SK-N-SH (cell line): Measurements from ENCODE around the gene KCNN2. TPM values are rescaled to one million over a fixed set of nuclear protein-coding genes. Genes with fewer than 3 reads are reported as not detected.

Experiments used
- CTCF ChIA-PET: fragments of 300-600, 350-600 bp; formaldehyde crosslinking; extraction: SDS; loops from one replicate; lab custom pipeline; 2021; lab: Yijun Ruan, JAX
- POLR2A ChIA-PET: fragments of 350-600 bp; sonication (Branson Sonifier 250); formaldehyde crosslinking; extraction: SDS; loops from one replicate; lab custom pipeline; 2020; ENCODE audit warnings: antibody characterized with exemption, inconsistent platforms; lab: Yijun Ruan, JAX
- DNase-seq: peaks from one replicate; pipeline ENCODE4 v3.0.0; 2012
- H2AFZ ChIP-seq: fragments of 200-600 bp; sonication (generic); 2 replicates; pipeline ENCODE4 v1.8.1; 2016; ENCODE audit warnings: antibody characterized with exemption, mild to moderate bottlenecking, low read depth
- H3F3A ChIP-seq: fragments of 200-600 bp; sonication (generic); replicated peaks from 2 replicates; pipeline ENCODE3; 2016; ENCODE audit warnings: antibody characterized with exemption, mild to moderate bottlenecking; ENCODE audit not compliant: insufficient read depth
- H3K27ac ChIP-seq, 2 experiments: fragments of 200-500 bp in 1 of 2; fragments of 200-600 bp in 1 of 2; sonication (Bioruptor generic) in 1 of 2; sonication (generic), shearing (Covaris generic) in 1 of 2; 2 replicates each; pipeline versions ENCODE4 v1.5.1 to v1.6.1; 2014 to 2016; ENCODE audit warnings: low read depth in 2 of 2, inconsistent platforms in 1 of 2, low read length in 1 of 2, mild to moderate bottlenecking in 1 of 2, mixed read lengths in 1 of 2
- H3K27me3 ChIP-seq: fragments of 200-600 bp; sonication (generic), shearing (Covaris generic); 2 replicates; pipeline ENCODE4 v1.6.1; 2016; ENCODE audit warnings: mixed run types; ENCODE audit not compliant: insufficient read depth
- H3K36me3 ChIP-seq, 2 experiments: fragments of 200-500 bp in 1 of 2; fragments of 200-600 bp in 1 of 2; sonication (Bioruptor generic) in 1 of 2; sonication (generic) in 1 of 2; replicated peaks in 1 of 2; 2 replicates each; pipeline versions ENCODE3 to v1.5.1; 2014 to 2016; ENCODE audit warnings: low read length in 1 of 2, mild to moderate bottlenecking in 1 of 2; ENCODE audit not compliant: insufficient read depth in 2 of 2, control insufficient read depth in 1 of 2
- H3K4me1 ChIP-seq, 2 experiments: fragments of 200-500 bp in 1 of 2; fragments of 200-600 bp in 1 of 2; sonication (Bioruptor generic) in 1 of 2; sonication (generic), shearing (Covaris generic) in 1 of 2; 2 replicates each; pipeline versions ENCODE4 v1.5.1 to v1.6.1; 2014 to 2016; ENCODE audit warnings: low read depth in 1 of 2, low read length in 1 of 2, mixed run types in 1 of 2; ENCODE audit not compliant: insufficient read depth in 2 of 2, control insufficient read depth in 1 of 2
- H3K4me2 ChIP-seq: fragments of 200-600 bp; sonication (generic), shearing (Covaris generic); 2 replicates; pipeline ENCODE4 v1.6.1; 2017; ENCODE audit warnings: mixed run types
- H3K4me3 ChIP-seq, 2 experiments: fragments of 200-500 bp in 1 of 2; fragments of 200-600 bp in 1 of 2; sonication (Bioruptor generic) in 1 of 2; sonication (generic), shearing (Covaris generic) in 1 of 2; 2 replicates each; pipeline versions ENCODE4 v1.5.1 to v1.8.1; 2014 to 2016; ENCODE audit warnings: low read depth in 2 of 2, inconsistent platforms in 1 of 2, low read length in 1 of 2, mild to moderate bottlenecking in 1 of 2, mixed read lengths in 1 of 2, moderate library complexity in 1 of 2
- H3K79me2 ChIP-seq: fragments of 200-600 bp; sonication (generic); 2 replicates; pipeline ENCODE4 v1.8.1; 2017; ENCODE audit warnings: mild to moderate bottlenecking; ENCODE audit not compliant: insufficient read depth
- H3K9ac ChIP-seq: fragments of 200-600 bp; sonication (generic); 2 replicates; pipeline ENCODE4 v1.6.1; 2017; ENCODE audit warnings: mixed run types
- H3K9me2 ChIP-seq: fragments of 200-600 bp; sonication (generic); 2 replicates; pipeline ENCODE4 v1.6.1; 2017; ENCODE audit warnings: mixed run types
- H3K9me3 ChIP-seq: fragments of 200-600 bp; sonication (generic); 2 replicates; pipeline ENCODE4 v1.6.1; 2017; ENCODE audit warnings: mixed run types, mild to moderate bottlenecking, moderate library complexity
- H4K20me1 ChIP-seq: fragments of 200-600 bp; sonication (generic); 2 replicates; pipeline ENCODE4 v1.6.1; 2017; ENCODE audit warnings: mild to moderate bottlenecking, mixed run types; ENCODE audit not compliant: insufficient read depth
- CHD2 ChIP-seq: fragments of 150-350 bp; IDR thresholded peaks from 2 replicates; pipeline ENCODE4 v1.6.1; 2018; ENCODE audit warnings: low read length; ENCODE audit not compliant: partially characterized antibody
- EZH2phosphoT487 ChIP-seq: fragments of 200-600 bp; sonication (generic); IDR thresholded peaks from 2 replicates; pipeline ENCODE4 v1.6.1; 2017; ENCODE audit warnings: low read depth, mixed run types, mild to moderate bottlenecking, antibody characterized with exemption, moderate library complexity, borderline replicate concordance
- FOSL2 ChIP-seq: IDR thresholded peaks from 2 replicates; pipeline ENCODE4 v1.4.0; 2012; ENCODE audit warnings: low read depth, mild to moderate bottlenecking, moderate library complexity, borderline replicate concordance
- GATA2 ChIP-seq: sonication (generic); formaldehyde crosslinking; IDR thresholded peaks from 2 replicates; pipeline ENCODE4 v1.5.0; 2020; ENCODE audit warnings: mild to moderate bottlenecking, missing genetic modification reagents
- NFIC ChIP-seq: IDR thresholded peaks from 2 replicates; pipeline ENCODE4 v1.4.0; 2012; ENCODE audit warnings: borderline replicate concordance
- POLR2AphosphoS5 ChIP-seq: IDR thresholded peaks from 2 replicates; pipeline ENCODE4 v1.6.1; 2012; ENCODE audit warnings: low read depth, low read length
- RAD21 ChIP-seq: IDR thresholded peaks from 2 replicates; pipeline ENCODE4 v1.6.1; 2012; ENCODE audit warnings: mild to moderate bottlenecking, low read length
- RCOR1 ChIP-seq: fragments of 150-350 bp; IDR thresholded peaks from 2 replicates; pipeline ENCODE4 v1.6.1; 2017; ENCODE audit warnings: antibody characterized with exemption, low read length
- RFX5 ChIP-seq: IDR thresholded peaks from 2 replicates; pipeline ENCODE4 v1.6.1; 2012; ENCODE audit warnings: mild to moderate bottlenecking, improper control_type of control experiment, low read length
- SMC3 ChIP-seq: IDR thresholded peaks from 2 replicates; pipeline ENCODE4 v1.6.1; 2012; ENCODE audit warnings: low read depth, low read length, improper control_type of control experiment
- TAF1 ChIP-seq: IDR thresholded peaks from 2 replicates; pipeline ENCODE4 v1.6.1; 2012; ENCODE audit warnings: low read depth, mild to moderate bottlenecking, low read length, moderate library complexity, borderline replicate concordance
- WGBS: methylation state at CpG from one replicate; pipeline ENCODE4 v1.1.6; 2017; ENCODE audit warnings: low lambda C conversion rate; 5-methylcytosine and 5-hydroxymethylcytosine counted together
- polyA plus RNA-seq, 3 experiments: library from polyadenylated mRNA; depleted of rRNA; stranded (reverse); fragments of >200 nt; gene quantifications; 2 replicates each; pipeline ENCODE4 v1.2.3, GENCODE V29; 2012
- TF ChIP-seq, protein P1 (sequence below): IDR thresholded peaks from 2 replicates; pipeline ENCODE4 v1.4.0; 2012; ENCODE audit warnings: low read depth, borderline replicate concordance
- TF ChIP-seq, protein P2 (sequence below): IDR thresholded peaks from 2 replicates; pipeline ENCODE4 v1.4.0; 2012; ENCODE audit warnings: low read depth, borderline replicate concordance
- TF ChIP-seq, protein P3 (sequence below): fragments of 150-350 bp; IDR thresholded peaks from 2 replicates; pipeline ENCODE4 v1.6.1; 2017; ENCODE audit warnings: antibody characterized with exemption, low read length, low read depth, borderline replicate concordance
- TF ChIP-seq, protein P4 (sequence below): IDR thresholded peaks from 2 replicates; pipeline ENCODE4 v1.6.1; 2012; ENCODE audit warnings: mild to moderate bottlenecking, low read depth, low read length, moderate library complexity
- TF ChIP-seq, protein P5 (sequence below): fragments of 150-350 bp; IDR thresholded peaks from 2 replicates; pipeline ENCODE4 v1.6.1; 2016; ENCODE audit warnings: mild to moderate bottlenecking, low read depth, low read length

The KCNN2 gene
- polyA plus RNA-seq, 1 of the 3 experiments (the other 2 are of a cell fraction) = not detected

DNA sequence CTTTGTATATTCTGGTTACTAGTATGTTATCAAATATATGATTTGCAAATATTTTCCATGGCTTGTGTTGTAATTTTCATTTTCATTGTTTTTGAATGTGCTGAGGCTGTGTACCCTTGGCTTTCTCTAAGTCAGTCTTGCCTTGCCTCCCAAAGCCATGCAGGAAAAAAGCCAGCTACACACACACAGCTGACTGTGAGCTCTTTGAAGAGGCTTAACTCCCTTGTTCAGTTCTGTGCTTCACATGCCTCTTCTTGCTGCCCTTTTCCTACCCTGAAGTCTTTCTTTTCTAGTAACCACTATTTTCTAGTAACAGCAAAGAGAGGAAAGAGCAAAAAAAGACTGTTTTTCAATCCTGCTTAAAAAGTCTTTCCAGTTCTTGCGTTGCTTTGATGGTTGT, 53.9 kb downstream of the KCNN2 start:
- POLR2A ChIA-PET = no interaction called here
- Histone ChIP-seq H3K4me3 (no peak overlapping the region), H3K27me3 (no peaks in the 10 kb centered on the region)

More for the DNA sequence above, 53.9 kb downstream of the KCNN2 start:
- no peak overlapping the region for H3K4me2 ChIP-seq
- H3K27ac ChIP-seq = no peak overlapping the region
- 4% methylated on average over 1 of the region's 1 CpG for WGBS
- no peak for DNase-seq
- no peaks in the 10 kb centered on the region for H3K9me2 ChIP-seq
- no peaks in the 10 kb centered on the region for H3K9me3 ChIP-seq
- TF ChIP-seq TAF1 (no peak), SMC3 (no peak), RFX5 (no peak), CHD2 (no peak), POLR2AphosphoS5 (no peak), EZH2phosphoT487 (no peak), GATA2 (no peak), NFIC (no peak), FOSL2 (no peak), RCOR1 (no peak), RAD21 (no peak)
- TF ChIP-seq, protein P1, sequence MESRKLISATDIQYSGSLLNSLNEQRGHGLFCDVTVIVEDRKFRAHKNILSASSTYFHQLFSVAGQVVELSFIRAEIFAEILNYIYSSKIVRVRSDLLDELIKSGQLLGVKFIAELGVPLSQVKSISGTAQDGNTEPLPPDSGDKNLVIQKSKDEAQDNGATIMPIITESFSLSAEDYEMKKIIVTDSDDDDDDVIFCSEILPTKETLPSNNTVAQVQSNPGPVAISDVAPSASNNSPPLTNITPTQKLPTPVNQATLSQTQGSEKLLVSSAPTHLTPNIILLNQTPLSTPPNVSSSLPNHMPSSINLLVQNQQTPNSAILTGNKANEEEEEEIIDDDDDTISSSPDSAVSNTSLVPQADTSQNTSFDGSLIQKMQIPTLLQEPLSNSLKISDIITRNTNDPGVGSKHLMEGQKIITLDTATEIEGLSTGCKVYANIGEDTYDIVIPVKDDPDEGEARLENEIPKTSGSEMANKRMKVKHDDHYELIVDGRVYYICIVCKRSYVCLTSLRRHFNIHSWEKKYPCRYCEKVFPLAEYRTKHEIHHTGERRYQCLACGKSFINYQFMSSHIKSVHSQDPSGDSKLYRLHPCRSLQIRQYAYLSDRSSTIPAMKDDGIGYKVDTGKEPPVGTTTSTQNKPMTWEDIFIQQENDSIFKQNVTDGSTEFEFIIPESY = no peak
- TF ChIP-seq, protein P2, sequence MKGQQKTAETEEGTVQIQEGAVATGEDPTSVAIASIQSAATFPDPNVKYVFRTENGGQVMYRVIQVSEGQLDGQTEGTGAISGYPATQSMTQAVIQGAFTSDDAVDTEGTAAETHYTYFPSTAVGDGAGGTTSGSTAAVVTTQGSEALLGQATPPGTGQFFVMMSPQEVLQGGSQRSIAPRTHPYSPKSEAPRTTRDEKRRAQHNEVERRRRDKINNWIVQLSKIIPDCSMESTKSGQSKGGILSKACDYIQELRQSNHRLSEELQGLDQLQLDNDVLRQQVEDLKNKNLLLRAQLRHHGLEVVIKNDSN = no peak
- TF ChIP-seq, protein P3, sequence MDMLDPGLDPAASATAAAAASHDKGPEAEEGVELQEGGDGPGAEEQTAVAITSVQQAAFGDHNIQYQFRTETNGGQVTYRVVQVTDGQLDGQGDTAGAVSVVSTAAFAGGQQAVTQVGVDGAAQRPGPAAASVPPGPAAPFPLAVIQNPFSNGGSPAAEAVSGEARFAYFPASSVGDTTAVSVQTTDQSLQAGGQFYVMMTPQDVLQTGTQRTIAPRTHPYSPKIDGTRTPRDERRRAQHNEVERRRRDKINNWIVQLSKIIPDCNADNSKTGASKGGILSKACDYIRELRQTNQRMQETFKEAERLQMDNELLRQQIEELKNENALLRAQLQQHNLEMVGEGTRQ = no peak
- TF ChIP-seq, protein P4, sequence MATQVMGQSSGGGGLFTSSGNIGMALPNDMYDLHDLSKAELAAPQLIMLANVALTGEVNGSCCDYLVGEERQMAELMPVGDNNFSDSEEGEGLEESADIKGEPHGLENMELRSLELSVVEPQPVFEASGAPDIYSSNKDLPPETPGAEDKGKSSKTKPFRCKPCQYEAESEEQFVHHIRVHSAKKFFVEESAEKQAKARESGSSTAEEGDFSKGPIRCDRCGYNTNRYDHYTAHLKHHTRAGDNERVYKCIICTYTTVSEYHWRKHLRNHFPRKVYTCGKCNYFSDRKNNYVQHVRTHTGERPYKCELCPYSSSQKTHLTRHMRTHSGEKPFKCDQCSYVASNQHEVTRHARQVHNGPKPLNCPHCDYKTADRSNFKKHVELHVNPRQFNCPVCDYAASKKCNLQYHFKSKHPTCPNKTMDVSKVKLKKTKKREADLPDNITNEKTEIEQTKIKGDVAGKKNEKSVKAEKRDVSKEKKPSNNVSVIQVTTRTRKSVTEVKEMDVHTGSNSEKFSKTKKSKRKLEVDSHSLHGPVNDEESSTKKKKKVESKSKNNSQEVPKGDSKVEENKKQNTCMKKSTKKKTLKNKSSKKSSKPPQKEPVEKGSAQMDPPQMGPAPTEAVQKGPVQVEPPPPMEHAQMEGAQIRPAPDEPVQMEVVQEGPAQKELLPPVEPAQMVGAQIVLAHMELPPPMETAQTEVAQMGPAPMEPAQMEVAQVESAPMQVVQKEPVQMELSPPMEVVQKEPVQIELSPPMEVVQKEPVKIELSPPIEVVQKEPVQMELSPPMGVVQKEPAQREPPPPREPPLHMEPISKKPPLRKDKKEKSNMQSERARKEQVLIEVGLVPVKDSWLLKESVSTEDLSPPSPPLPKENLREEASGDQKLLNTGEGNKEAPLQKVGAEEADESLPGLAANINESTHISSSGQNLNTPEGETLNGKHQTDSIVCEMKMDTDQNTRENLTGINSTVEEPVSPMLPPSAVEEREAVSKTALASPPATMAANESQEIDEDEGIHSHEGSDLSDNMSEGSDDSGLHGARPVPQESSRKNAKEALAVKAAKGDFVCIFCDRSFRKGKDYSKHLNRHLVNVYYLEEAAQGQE = no peak
- TF ChIP-seq, protein P5, sequence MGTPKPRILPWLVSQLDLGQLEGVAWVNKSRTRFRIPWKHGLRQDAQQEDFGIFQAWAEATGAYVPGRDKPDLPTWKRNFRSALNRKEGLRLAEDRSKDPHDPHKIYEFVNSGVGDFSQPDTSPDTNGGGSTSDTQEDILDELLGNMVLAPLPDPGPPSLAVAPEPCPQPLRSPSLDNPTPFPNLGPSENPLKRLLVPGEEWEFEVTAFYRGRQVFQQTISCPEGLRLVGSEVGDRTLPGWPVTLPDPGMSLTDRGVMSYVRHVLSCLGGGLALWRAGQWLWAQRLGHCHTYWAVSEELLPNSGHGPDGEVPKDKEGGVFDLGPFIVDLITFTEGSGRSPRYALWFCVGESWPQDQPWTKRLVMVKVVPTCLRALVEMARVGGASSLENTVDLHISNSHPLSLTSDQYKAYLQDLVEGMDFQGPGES = no peak
- CTCF ChIA-PET = interaction anchor here (1.7 kb wide), 1 partner anchor 12 kb away, joined by 3 read pairs; no protein-coding TSS in a partner anchor
- no peaks in the 10 kb centered on the region for H3F3A ChIP-seq
- H4K20me1 ChIP-seq = no peaks in the 10 kb centered on the region
- H3K9ac ChIP-seq = no peak overlapping the region
- no peak overlapping the region for H2AFZ ChIP-seq
- no peaks in the 10 kb centered on the region for H3K4me1 ChIP-seq
- H3K36me3 ChIP-seq = no peaks in the 10 kb centered on the region
- H3K79me2 ChIP-seq = no peaks in the 10 kb centered on the region
